Activated CD8-positive, alpha-beta memory T cell treated with anti-CD3 and anti-CD28 coated beads, Interleukin-2, amount 50 U/mL, for 24 hours (primary cell): ENCODE measurements around the gene ASB2.

Experiments
- DNase-seq: peaks from one replicate; pipeline ENCODE4 v3.0.0-alpha.2; 2020; ENCODE audit errors: extremely low read depth

ASB2 gene

GRCh38 chr14:93976477-93977057, at the start of gene ASB2:
TSS of gene ASB2 (minus strand) at chr14:93976570. CDS start at chr14:93964539, 12,031 bp downstream.
- DNase-seq: no peak

- DNase-seq: no peak
Observed at GRCh38 chr14:94025720-94026119, 49.4 kb upstream of the ASB2 start.

- DNase-seq: no peak
Observed at GRCh38 chr14:94024549-94024948, 48.2 kb upstream of the ASB2 start.

GRCh38 chr14:94022532-94023411, 46.4 kb upstream of the ASB2 start:
- no peak for DNase-seq

GRCh38 chr14:94021416-94022157, 45.2 kb upstream of the ASB2 start:
- no peak for DNase-seq

GRCh38 chr14:94021001-94021400, 44.6 kb upstream of the ASB2 start:
- no peak for DNase-seq

GRCh38 chr14:94020267-94020666, 43.9 kb upstream of the ASB2 start:
- no peak for DNase-seq

- DNase-seq: no peak
Observed at GRCh38 chr14:94019329-94019728, 43.0 kb upstream of the ASB2 start.

- no peak for DNase-seq
Observed at GRCh38 chr14:94018308-94018707, 41.9 kb upstream of the ASB2 start.

GRCh38 chr14:94016446-94016976, 40.1 kb upstream of the ASB2 start:
- DNase-seq: no peak

GRCh38 chr14:94015223-94015622, 38.9 kb upstream of the ASB2 start:
- DNase-seq: no peak

- no peak for DNase-seq
Observed at GRCh38 chr14:94014382-94014781, 38.0 kb upstream of the ASB2 start.

GRCh38 chr14:94011795-94012194, 35.4 kb upstream of the ASB2 start:
- DNase-seq: no peak

- DNase-seq: no peak
Observed at GRCh38 chr14:94010625-94011024, 34.3 kb upstream of the ASB2 start.

GRCh38 chr14:94009767-94010166, 33.4 kb upstream of the ASB2 start:
- DNase-seq: no peak

- DNase-seq: no peak
Observed at GRCh38 chr14:94008234-94008633, 31.9 kb upstream of the ASB2 start.

GRCh38 chr14:94005324-94006073, 29.1 kb upstream of the ASB2 start:
- no peak for DNase-seq

GRCh38 chr14:94004015-94004414, 27.6 kb upstream of the ASB2 start:
- DNase-seq: no peak

- no peak for DNase-seq
Observed at GRCh38 chr14:94003397-94003796, 27.0 kb upstream of the ASB2 start.

GRCh38 chr14:94001501-94002396, 25.4 kb upstream of the ASB2 start:
- no peak for DNase-seq

GRCh38 chr14:94001016-94001415, 24.6 kb upstream of the ASB2 start:
- DNase-seq: no peak
